ENCODE results near the gene PRPF6.
A peak's percentile ranks its signal among the peaks of the same experiment; 100 is the strongest.

The PRPF6 gene

DNA sequence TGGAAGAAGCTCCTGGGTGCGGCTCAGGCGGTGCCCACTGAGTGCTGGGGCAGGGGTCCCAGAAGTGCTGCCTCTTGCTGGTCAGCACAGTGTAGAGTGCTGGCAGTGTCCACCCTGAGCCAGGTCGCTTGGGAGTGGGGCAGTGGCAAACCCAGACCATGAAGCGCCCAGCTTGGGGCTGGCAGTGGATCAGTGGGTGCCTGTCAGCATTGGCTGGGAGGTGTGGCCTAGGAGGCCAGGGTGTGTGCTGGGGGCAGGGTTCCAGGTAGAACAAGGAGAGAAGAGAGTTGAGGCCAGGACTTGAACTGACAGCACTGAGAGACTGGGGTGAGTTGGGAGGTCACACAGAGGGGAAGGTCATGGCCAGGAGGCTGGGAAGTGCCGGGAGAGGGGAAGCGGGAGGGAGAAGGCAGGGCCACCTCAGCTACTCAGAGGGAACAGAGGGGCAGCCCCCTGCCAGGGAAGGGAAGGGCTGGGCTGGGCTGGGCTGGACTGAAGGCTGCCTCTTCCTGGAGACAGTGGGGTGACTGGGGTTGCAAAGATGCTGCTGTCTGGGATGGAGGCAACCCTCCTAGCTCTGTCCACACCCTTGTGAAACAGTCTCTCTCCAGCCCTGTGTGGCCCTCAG is 86.2 kb downstream of the PRPF6 start:
- DNase-seq: no peak
- Histone ChIP-seq H3K27ac (ENCODE audit: insufficient read depth, low read length, poor library complexity, severe bottlenecking) (peak overlapping the region; percentile 3), H3K27me3 (replicated peaks; ENCODE audit: control insufficient read depth, insufficient read depth, low read length, poor library complexity, severe bottlenecking) (no peaks in the 10 kb centered on the region), H3K4me3 (ENCODE audit: insufficient read depth, low read depth, low read length, poor library complexity, severe bottlenecking) (no peak overlapping the region), H3K9me3 (ENCODE audit: control insufficient read depth, low read length) (no peaks in the 10 kb centered on the region), H3K4me1 (ENCODE audit: control insufficient read depth, insufficient read depth, low read length, poor library complexity, severe bottlenecking) (peaks cover 51% of the 10 kb centered on the region), H3K36me3 (ENCODE audit: control insufficient read depth, insufficient read depth, low read length) (peaks cover 4% of the 10 kb centered on the region)

DNA sequence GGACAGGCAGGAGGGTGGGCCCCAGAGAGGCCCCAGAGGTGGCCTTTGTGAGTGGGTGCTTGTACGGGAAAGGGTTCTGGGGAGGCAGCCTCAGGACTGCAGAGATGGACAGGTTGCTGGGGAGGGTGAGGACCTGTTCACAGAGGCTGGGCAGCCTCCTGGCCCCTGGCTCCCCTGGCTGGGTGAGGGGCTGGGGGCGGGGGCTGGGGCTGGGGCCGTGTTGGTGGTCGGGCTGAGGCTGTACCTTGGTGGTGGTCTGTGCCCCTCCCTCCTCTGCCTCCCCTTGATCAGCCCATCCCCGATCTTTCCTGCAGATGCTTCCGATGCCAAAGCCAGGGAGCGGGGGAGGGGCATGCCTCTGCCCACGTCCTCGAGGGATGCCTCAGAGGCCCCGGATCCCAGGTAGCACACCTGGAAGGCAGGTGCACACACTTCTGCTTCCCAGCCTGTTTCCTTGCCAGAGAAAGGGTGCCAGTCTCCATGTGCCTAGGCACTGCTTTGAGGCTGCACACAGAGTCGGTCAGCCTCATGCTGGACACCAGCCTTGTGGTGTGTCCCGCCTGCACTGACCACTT is 86.9 kb downstream of the PRPF6 start:
- H3K27me3 ChIP-seq (replicated peaks; ENCODE audit: control insufficient read depth, insufficient read depth, low read length, poor library complexity, severe bottlenecking): no peaks in the 10 kb centered on the region
- peaks cover 48% of the 10 kb centered on the region for H3K4me1 ChIP-seq (ENCODE audit: control insufficient read depth, insufficient read depth, low read length, poor library complexity, severe bottlenecking)
- no peaks in the 10 kb centered on the region for H3K9me3 ChIP-seq (ENCODE audit: control insufficient read depth, low read length)
- H3K36me3 ChIP-seq (ENCODE audit: control insufficient read depth, insufficient read depth, low read length): peaks cover 10% of the 10 kb centered on the region
- H3K4me3 ChIP-seq (ENCODE audit: insufficient read depth, low read depth, low read length, poor library complexity, severe bottlenecking): no peak overlapping the region
- H3K27ac ChIP-seq (ENCODE audit: insufficient read depth, low read length, poor library complexity, severe bottlenecking): no peak overlapping the region
- no peak for DNase-seq

DNA sequence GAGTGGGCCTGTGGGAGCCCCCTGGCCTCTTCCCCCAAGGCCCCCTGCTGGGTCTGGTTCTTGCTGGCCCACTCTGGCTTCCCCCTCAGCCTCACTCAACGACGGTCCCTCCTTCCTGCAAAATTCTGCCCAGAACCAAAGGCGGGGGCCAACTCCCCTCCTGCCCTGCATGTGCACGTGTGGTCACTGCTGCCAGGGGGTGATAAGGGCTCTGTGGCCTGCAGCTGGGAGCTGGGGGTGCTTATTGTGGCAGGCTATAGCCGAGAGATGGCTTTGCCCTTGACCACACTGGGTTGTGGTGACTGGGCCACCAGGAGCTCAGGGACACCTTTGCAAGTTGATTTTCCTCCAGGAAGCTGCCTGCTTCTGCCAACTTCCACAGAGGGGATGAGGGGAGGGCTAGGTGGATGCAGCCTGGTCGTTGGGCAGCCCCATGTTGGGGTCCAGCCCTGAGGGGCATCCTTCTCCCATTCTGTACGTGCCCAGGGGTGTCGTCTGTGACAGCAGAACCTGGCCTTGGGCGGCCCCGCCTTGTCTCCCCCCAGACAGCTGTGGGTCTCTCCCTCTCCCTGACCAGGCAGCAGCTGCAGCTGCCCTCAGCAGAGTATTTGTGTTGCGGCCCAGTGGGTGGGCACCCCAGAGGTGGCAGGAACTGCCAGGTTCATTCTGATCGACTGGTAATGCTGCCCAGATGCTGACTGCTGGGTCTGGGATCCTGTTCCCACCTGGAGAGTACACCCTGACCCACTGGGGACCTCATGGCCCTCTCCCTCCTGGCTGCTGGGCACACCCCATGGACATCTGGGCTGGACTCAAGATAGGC is 87.7 kb downstream of the PRPF6 start:
- H3K4me1 ChIP-seq (ENCODE audit: control insufficient read depth, insufficient read depth, low read length, poor library complexity, severe bottlenecking): peaks cover 43% of the 10 kb centered on the region

DNA sequence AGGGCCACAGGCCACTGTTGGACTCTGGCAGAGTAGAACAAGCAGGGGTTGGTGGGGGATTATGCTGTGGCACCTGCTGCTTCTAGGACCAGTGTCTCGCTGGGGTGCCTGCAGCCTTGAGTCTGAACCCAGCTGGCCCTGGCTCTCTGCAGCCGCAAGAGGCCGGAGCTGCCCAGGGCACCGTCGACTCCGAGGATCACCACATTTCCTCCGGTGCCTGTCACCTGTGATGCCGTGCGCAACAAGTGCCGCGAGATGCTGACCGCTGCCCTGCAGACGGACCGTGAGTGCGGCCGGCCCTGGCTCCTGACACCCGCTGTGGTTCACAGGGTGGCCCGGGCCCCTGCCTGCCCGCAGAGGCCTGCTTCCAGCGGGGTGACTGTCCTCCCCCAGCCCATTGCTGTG is 88.3 kb downstream of the PRPF6 start:
- H3K36me3 ChIP-seq (ENCODE audit: control insufficient read depth, insufficient read depth, low read length): peaks cover 24% of the 10 kb centered on the region
- H3K4me3 ChIP-seq (ENCODE audit: insufficient read depth, low read depth, low read length, poor library complexity, severe bottlenecking): no peak overlapping the region
- H3K9me3 ChIP-seq (ENCODE audit: control insufficient read depth, low read length): no peaks in the 10 kb centered on the region
- H3K4me1 ChIP-seq (ENCODE audit: control insufficient read depth, insufficient read depth, low read length, poor library complexity, severe bottlenecking): peaks cover 36% of the 10 kb centered on the region
- H3K27me3 ChIP-seq (replicated peaks; ENCODE audit: control insufficient read depth, insufficient read depth, low read length, poor library complexity, severe bottlenecking): no peaks in the 10 kb centered on the region
- no peak overlapping the region for H3K27ac ChIP-seq (ENCODE audit: insufficient read depth, low read length, poor library complexity, severe bottlenecking)
- DNase-seq: no peak

More for the DNA sequence above, 87.7 kb downstream of the PRPF6 start:
- Histone ChIP-seq H3K36me3 (ENCODE audit: control insufficient read depth, insufficient read depth, low read length) (peaks cover 18% of the 10 kb centered on the region), H3K4me3 (ENCODE audit: insufficient read depth, low read depth, low read length, poor library complexity, severe bottlenecking) (no peak overlapping the region), H3K27me3 (replicated peaks; ENCODE audit: control insufficient read depth, insufficient read depth, low read length, poor library complexity, severe bottlenecking) (no peaks in the 10 kb centered on the region), H3K27ac (ENCODE audit: insufficient read depth, low read length, poor library complexity, severe bottlenecking) (no peak overlapping the region), H3K9me3 (ENCODE audit: control insufficient read depth, low read length) (no peaks in the 10 kb centered on the region)
- DNase-seq: no peak

DNA sequence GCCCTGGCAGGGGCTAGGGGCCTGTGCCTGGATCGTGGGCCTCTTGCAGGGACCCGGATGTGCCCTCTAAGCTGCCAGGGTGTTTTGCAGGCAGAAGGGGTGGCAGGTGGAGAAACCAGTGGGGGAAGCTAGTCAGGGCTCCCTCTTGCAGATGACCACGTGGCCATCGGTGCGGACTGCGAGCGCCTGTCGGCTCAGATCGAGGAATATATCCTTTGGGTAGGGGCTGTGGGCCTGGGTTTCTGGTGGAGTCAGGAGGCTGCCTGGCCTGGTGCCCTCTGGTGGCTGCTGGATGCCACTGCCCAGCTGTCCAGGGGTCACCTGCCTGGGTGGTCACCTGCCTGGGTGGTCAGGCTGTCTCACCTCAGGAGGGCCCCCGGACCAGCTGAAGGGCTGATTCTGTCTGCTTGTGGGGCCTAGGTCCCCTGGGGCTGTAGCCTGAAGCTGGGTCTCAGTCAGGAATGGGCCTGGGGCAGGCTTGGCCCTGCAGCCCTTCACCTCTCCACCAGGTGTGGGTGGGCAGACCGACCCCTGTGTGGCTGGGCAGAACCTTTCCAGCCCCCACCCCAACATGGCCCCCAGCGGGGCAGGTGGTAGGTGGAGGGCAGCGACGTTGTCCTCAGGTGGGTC is 88.8 kb downstream of the PRPF6 start:
- no peaks in the 10 kb centered on the region for H3K9me3 ChIP-seq (ENCODE audit: control insufficient read depth, low read length)
- peaks cover 29% of the 10 kb centered on the region for H3K36me3 ChIP-seq (ENCODE audit: control insufficient read depth, insufficient read depth, low read length)
- no peaks in the 10 kb centered on the region for H3K27me3 ChIP-seq (replicated peaks; ENCODE audit: control insufficient read depth, insufficient read depth, low read length, poor library complexity, severe bottlenecking)
- peaks cover 31% of the 10 kb centered on the region for H3K4me1 ChIP-seq (ENCODE audit: control insufficient read depth, insufficient read depth, low read length, poor library complexity, severe bottlenecking)
- no peak for DNase-seq
- H3K27ac ChIP-seq (ENCODE audit: insufficient read depth, low read length, poor library complexity, severe bottlenecking): no peak overlapping the region
- H3K4me3 ChIP-seq (ENCODE audit: insufficient read depth, low read depth, low read length, poor library complexity, severe bottlenecking): no peak overlapping the region

DNA sequence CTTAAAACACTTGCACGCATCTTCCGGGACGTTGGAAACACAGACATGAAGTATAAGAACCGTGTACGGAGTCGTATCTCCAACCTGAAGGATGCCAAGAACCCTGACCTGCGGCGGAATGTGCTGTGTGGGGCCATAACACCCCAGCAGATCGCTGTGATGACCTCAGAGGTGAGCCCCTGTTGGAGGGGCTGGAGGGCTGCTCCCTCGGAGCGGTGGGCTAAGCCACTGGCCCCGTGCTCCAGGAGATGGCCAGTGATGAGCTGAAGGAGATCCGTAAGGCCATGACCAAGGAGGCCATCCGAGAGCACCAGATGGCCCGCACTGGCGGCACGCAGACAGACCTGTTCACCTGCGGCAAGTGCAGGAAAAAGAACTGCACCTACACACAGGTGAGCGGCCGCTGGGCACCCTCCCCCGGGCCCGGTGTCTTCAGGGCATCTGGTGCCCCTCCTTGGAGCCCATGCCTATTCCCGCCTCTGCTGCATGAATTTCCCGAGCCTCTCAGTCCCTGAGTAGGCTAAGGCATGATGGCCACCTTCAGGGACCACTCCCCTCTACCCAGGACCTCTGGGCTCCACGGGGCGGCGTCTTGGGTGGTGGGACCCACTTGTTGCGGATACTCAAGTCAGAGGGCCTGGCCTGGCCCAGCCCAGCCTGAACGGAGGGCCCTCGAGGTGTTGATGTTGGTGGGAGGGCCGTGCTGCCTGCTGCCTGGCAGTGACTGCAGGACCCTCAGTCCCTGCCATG is 89.5 kb downstream of the PRPF6 start:
- H3K4me1 ChIP-seq (ENCODE audit: control insufficient read depth, insufficient read depth, low read length, poor library complexity, severe bottlenecking): peaks cover 27% of the 10 kb centered on the region
- no peaks in the 10 kb centered on the region for H3K9me3 ChIP-seq (ENCODE audit: control insufficient read depth, low read length)
- H3K4me3 ChIP-seq (ENCODE audit: insufficient read depth, low read depth, low read length, poor library complexity, severe bottlenecking): no peak overlapping the region
- H3K36me3 ChIP-seq (ENCODE audit: control insufficient read depth, insufficient read depth, low read length): peaks cover 36% of the 10 kb centered on the region
- no peak for DNase-seq
- H3K27me3 ChIP-seq (replicated peaks; ENCODE audit: control insufficient read depth, insufficient read depth, low read length, poor library complexity, severe bottlenecking): no peaks in the 10 kb centered on the region
- H3K27ac ChIP-seq (ENCODE audit: insufficient read depth, low read length, poor library complexity, severe bottlenecking): no peak overlapping the region

DNA sequence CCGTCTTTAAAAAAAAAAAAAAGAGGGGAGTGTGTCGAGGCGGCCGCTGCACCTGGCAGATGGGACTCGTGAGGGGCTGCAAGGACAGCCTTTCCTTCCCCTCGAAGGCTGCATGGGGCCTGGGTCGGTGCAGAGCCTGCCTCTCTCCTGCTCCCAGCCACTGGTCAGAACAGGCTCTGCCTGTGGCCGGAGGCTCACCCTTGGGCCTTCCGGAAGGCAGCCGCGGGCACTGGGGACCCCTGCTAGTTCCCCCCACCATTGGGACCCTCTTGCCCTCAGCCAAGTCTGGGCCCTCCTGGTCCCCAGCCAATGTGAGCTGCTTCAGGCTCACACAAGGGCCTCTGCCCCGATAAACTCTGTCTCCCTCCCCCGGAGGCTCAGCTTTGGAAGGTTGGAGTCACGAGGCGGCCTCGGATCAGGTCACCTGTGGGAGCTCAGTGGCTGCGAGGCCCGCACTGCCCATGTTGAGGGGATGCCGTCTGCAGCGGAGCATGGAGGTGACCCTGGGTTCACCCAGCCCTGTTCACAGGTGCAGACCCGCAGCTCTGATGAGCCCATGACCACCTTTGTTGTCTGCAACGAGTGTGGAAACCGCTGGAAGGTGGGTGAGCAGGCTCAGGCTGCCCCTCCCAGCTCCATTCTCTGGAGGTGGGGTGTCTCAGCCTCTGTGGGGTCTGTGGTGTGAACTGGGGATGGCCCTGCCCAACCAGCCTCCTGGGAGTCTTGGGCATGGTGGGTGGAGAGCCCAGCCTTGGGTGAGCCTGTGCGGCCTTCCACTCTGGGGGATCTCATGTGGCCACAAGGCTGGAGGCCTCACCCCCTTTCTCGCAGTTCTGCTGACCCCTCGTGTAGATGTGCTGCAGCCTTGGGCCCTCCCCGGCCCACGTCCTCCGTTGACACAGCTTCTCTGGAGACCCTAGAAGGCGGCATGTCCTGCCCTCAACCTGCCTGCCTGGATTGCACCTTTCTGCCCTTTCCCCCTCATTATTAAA is 90.7 kb downstream of the PRPF6 start:
- Histone ChIP-seq H3K27me3 (replicated peaks; ENCODE audit: control insufficient read depth, insufficient read depth, low read length, poor library complexity, severe bottlenecking) (no peaks in the 10 kb centered on the region), H3K9me3 (ENCODE audit: control insufficient read depth, low read length) (no peaks in the 10 kb centered on the region), H3K36me3 (ENCODE audit: control insufficient read depth, insufficient read depth, low read length) (peaks cover 45% of the 10 kb centered on the region), H3K27ac (ENCODE audit: insufficient read depth, low read length, poor library complexity, severe bottlenecking) (no peak overlapping the region), H3K4me3 (ENCODE audit: insufficient read depth, low read depth, low read length, poor library complexity, severe bottlenecking) (no peak overlapping the region), H3K4me1 (ENCODE audit: control insufficient read depth, insufficient read depth, low read length, poor library complexity, severe bottlenecking) (peaks cover 20% of the 10 kb centered on the region)
- no peak for DNase-seq

DNA sequence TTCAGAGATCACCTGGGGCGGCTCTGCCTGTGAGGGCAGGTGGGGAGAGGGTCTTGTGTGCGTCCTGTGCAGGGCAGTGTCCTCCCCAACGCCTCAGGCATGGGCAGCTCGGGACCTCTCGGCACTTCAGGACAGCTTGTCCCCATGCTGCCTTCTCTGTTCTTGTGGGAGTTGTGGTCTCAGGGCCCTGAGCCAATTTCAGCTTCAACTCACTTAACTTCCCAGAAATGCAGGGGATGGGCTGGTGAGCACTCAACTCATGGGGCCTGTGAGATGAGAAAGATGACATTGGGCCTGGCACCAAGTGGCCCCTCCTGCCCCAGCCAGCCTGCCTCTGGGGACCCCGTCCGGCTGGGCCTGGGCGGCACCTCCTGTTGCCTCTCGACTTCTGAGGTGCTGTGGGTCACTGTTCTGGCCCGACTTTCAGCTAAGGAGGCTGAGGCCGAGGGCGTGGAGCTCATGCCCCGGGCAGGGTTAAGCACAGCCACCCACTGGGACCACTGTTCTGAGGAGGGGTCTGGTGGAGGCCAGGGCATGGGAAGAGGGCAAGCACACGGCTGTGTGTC is 91.6 kb downstream of the PRPF6 start:
- Histone ChIP-seq H3K27ac (ENCODE audit: insufficient read depth, low read length, poor library complexity, severe bottlenecking) (no peak overlapping the region), H3K36me3 (ENCODE audit: control insufficient read depth, insufficient read depth, low read length) (peaks cover 45% of the 10 kb centered on the region), H3K4me3 (ENCODE audit: insufficient read depth, low read depth, low read length, poor library complexity, severe bottlenecking) (no peak overlapping the region), H3K27me3 (replicated peaks; ENCODE audit: control insufficient read depth, insufficient read depth, low read length, poor library complexity, severe bottlenecking) (no peaks in the 10 kb centered on the region), H3K4me1 (ENCODE audit: control insufficient read depth, insufficient read depth, low read length, poor library complexity, severe bottlenecking) (peaks cover 19% of the 10 kb centered on the region), H3K9me3 (ENCODE audit: control insufficient read depth, low read length) (no peaks in the 10 kb centered on the region)
- no peak for DNase-seq
